Measurements from ENCODE around the gene THYN1. TPM values are rescaled to one million over a fixed set of nuclear protein-coding genes. Genes with fewer than 3 reads are reported as not detected.

The THYN1 gene
- total RNA-seq, 1 experiment from 2014 or later, result 33.6 TPM

- POLR2A ChIA-PET, result interaction anchor here (0.8 to 1.0 kb wide), 2 partner anchors 9 to 10 kb away, joined by 3 to 4 read pairs; partner anchors contain the start of gene VPS26B
These were observed 19.4 kb downstream of the THYN1 start for GRCh38 chr11:134233729-134234179.

GRCh38 chr11:134231958-134232659, 21.0 kb downstream of the THYN1 start:
- Histone ChIP-seq H3K4me3 (ENCODE audit: low read depth in 2 of 2, low read length in 2 of 2) (no peak overlapping the region), H3K27ac (ENCODE audit: low read length) (no peak overlapping the region), H3K4me1 (ENCODE audit: control insufficient read depth, insufficient read depth, low read length) (peaks cover 7% of the 10 kb centered on the region; the same call in 1 of the 2 replicates), H3K36me3 (ENCODE audit: control insufficient read depth, insufficient read depth, low read length) (peaks cover 8% of the 10 kb centered on the region; the same call in 1 of the 2 replicates), H3K9me3 (ENCODE audit: control insufficient read depth, insufficient read depth, low read depth, low read length) (no peaks in the 10 kb centered on the region), H3K27me3 (ENCODE audit: control insufficient read depth, insufficient read depth, low read length) (no peaks in the 10 kb centered on the region)
- in situ Hi-C loops (cut with HindIII; ENCODE audit: low pct_unique_long_range_greater_than_20kb, low sequenced_read_pairs), result no loop called here
- ChIA-PET CTCF (no interaction called here), POLR2A (no interaction called here)
- intact Hi-C loops (cut with micrococcal nuclease; ENCODE audit: unreplicated experiment), result no loop called here
- ATAC-seq (no peak), DNase-seq (ENCODE audit: low read depth, low spot score) (no peak)
- BruUV-seq (replicated peaks), result no TSS peak
- TF ChIP-seq TCF7L2 (IDR thresholded peaks at IDR 0.05; ENCODE audit: low read depth, low read length) (no peak), REST (IDR thresholded peaks at IDR 0.05; ENCODE audit: insufficient read depth in 1 of 2, low read depth in 2 of 2, low read length in 1 of 2) (no peak), CTCF (IDR thresholded peaks at IDR 0.05) (no peak), SIN3A (IDR thresholded peaks at IDR 0.05; ENCODE audit: borderline replicate concordance, insufficient read depth, low read depth, low read length) (no peak)

More at GRCh38 chr11:134233729-134234179, 19.4 kb downstream of the THYN1 start:
- Histone ChIP-seq H3K4me1 (ENCODE audit: control insufficient read depth, insufficient read depth, low read length) (peaks cover 5% of the 10 kb centered on the region; the same call in 1 of the 2 replicates), H3K9me3 (ENCODE audit: control insufficient read depth, insufficient read depth, low read depth, low read length) (no peaks in the 10 kb centered on the region), H3K36me3 (ENCODE audit: control insufficient read depth, insufficient read depth, low read length) (peaks cover 8% of the 10 kb centered on the region; the same call in 1 of the 2 replicates), H3K27me3 (ENCODE audit: control insufficient read depth, insufficient read depth, low read length) (no peaks in the 10 kb centered on the region), H3K4me3 (ENCODE audit: low read depth in 2 of 2, low read length in 2 of 2) (no peak overlapping the region), H3K27ac (ENCODE audit: low read length) (no peak overlapping the region)
- CTCF ChIA-PET, result interaction anchor here (0.5 kb wide), 1 partner anchor 27 kb away, joined by 3 read pairs; no protein-coding TSS in a partner anchor
- ATAC-seq, result no peak
- in situ Hi-C loops (cut with HindIII; ENCODE audit: low pct_unique_long_range_greater_than_20kb, low sequenced_read_pairs) (no loop called here), intact Hi-C loops (cut with micrococcal nuclease; ENCODE audit: unreplicated experiment) (no loop called here)
- no peak for DNase-seq (ENCODE audit: low read depth, low spot score)
- BruUV-seq (replicated peaks), result no TSS peak
- TF ChIP-seq POLR2AphosphoS5 (IDR thresholded peaks at IDR 0.05; ENCODE audit: low read depth, low read length) (no peak), SIN3A (IDR thresholded peaks at IDR 0.05; ENCODE audit: borderline replicate concordance, insufficient read depth, low read depth, low read length) (no peak), REST (IDR thresholded peaks at IDR 0.05; ENCODE audit: insufficient read depth in 1 of 2, low read depth in 2 of 2, low read length in 1 of 2) (no peak), TCF7L2 (IDR thresholded peaks at IDR 0.05; ENCODE audit: low read depth, low read length) (no peak), CTCF (IDR thresholded peaks at IDR 0.05) (no peak)

Data from Panc1 (cell line).